Measurements from ENCODE around the gene ZRANB3.

DNA sequence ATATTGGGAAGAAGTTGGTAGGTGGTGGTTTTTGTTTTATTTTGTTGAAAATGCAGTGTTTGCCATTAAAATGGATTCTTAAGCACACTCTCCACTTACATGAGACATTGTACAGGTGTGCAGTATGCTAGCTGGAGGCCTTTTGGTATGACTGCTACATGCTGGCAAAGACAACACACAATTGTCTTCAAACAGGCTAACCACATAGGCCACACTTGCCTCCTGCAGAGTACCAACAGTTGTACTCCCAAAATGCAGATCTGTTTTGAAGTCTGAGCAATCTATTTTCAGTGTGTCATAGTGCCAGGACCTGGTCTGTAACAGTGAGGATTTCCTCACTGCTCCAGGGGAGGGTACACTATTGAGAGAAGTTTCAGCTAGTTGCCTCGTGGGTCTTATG is 213.6 kb downstream of the ZRANB3 start:
- TF ChIP-seq GATA2 (IDR thresholded peaks at IDR 0.05; ENCODE audit: low read depth, low read length) (no peak), GATA3 (IDR thresholded peaks at IDR 0.05; ENCODE audit: low read depth, low read length) (no peak)

All from SH-SY5Y (cell line).